Heart right ventricle (tissue), 16 donors: Measurements from ENCODE around the gene ZNF319. TPM values are rescaled to one million over a fixed set of nuclear protein-coding genes. Genes with fewer than 3 reads are reported as not detected.

Source experiments
- ATAC-seq, 8 donors: fragments of 200-7000 bp; cut with Tn5 transposase; one replicate each; pipeline ENCODE4 v1.9.1; 2020; ENCODE audit warnings: mild to moderate bottlenecking in 8 of 8, moderate library complexity in 8 of 8, moderate number of reproducible peaks in 1 of 8
- DNase-seq, 2 donors: peaks; one replicate each; pipeline ENCODE4 v3.0.0-alpha.2; 2020
- H3K27ac ChIP-seq, 10 donors: fragments of 200-600 bp; sonication (generic) in 2 of 10; one replicate each; pipeline versions ENCODE4 v1.5.0 to v1.8.0; 2020 to 2022; ENCODE audit warnings: mild to moderate bottlenecking in 3 of 10
- H3K27me3 ChIP-seq, 7 donors: fragments of 200-600 bp; one replicate each; pipeline ENCODE4 v1.8.0; 2021 to 2022; ENCODE audit warnings: mild to moderate bottlenecking in 2 of 7
- H3K36me3 ChIP-seq, 9 donors: fragments of 200-600 bp; sonication (generic) in 1 of 9; one replicate each; pipeline versions ENCODE4 v1.5.0 to v1.8.0; 2020 to 2022; ENCODE audit warnings: mild to moderate bottlenecking in 2 of 9
- H3K4me1 ChIP-seq, 9 donors: fragments of 200-600 bp; sonication (generic) in 1 of 9; one replicate each; pipeline versions ENCODE4 v1.5.0 to v1.8.0; 2020 to 2022; ENCODE audit warnings: mild to moderate bottlenecking in 4 of 9
- H3K4me3 ChIP-seq, 10 donors: fragments of 200-600 bp; sonication (generic) in 2 of 10; one replicate each; pipeline versions ENCODE4 v1.5.0 to v1.8.0; 2020 to 2022; ENCODE audit warnings: mild to moderate bottlenecking in 7 of 10, moderate library complexity in 2 of 10
- H3K9me3 ChIP-seq, 11 donors: fragments of 200-600 bp in 10 of 11; sonication (generic) in 2 of 11; one replicate each; pipeline versions ENCODE4 v1.5.0 to v1.8.0; 2013 to 2022; ENCODE audit warnings: mild to moderate bottlenecking in 2 of 11, control low read depth in 1 of 11, moderate library complexity in 1 of 11
- CTCF ChIP-seq, 9 donors: fragments of 200-600 bp; sonication (generic) in 2 of 9; IDR thresholded peaks; one replicate each; pipeline versions ENCODE4 v1.5.0 to v1.8.0; 2021 to 2022; ENCODE audit warnings: antibody characterized with exemption in 9 of 9, mild to moderate bottlenecking in 5 of 9, moderate library complexity in 1 of 9
- WGBS, 2 donors: extraction: QIAGEN DNeasy Blood & Tissue Kit; methylation state at CpG; one replicate each; pipeline ENCODE4 v1.1.7; 2013; ENCODE audit warnings: inconsistent platforms in 1 of 2; 5-methylcytosine and 5-hydroxymethylcytosine counted together
- intact Hi-C, 10 donors: fragments of 100-400 bp; cut with DNase I; formaldehyde crosslinking; loops; one replicate each; pipeline versions ENCODE4 v1.11.1 to v1.14.2; 2022
- polyA plus RNA-seq, 2 donors: library from polyadenylated mRNA; stranded (reverse); fragments of 200-250 nt; gene quantifications; one replicate each; pipeline ENCODE4 v1.2.3, GENCODE V29; 2013
- total RNA-seq, 10 donors: library from RNA; stranded (reverse); fragmentation: NEBNext Ultra II Directional in 3 of 10; extraction: Animal tissue kit (Norgen Biotek cat#: 25700) in 3 of 10; gene quantifications; one replicate each; pipeline versions ENCODE4 v1.2.1 to v1.2.4, GENCODE V29; 2021 to 2023
- donor health status: Arrhythmogenic right ventricular cardiomyopathy.
- donor health status: ischemic (EF 13 %, LVEDD 7.1; RV severe dilation, severe dysfunction).
- donor health status: healthy with polysubstance abuse.
- donor health status: DM: no; HTN: yes; CAD: no.
- donor health status: DM: no; HTN: no; CAD: no.
- donor health status: ischemic (EF 25% LVEDD 6.9; RV normal size, moderate dysfunction).
- donor health status: ischemic (EF 25% LVEDD 5.7; RV mildly dilated, moderate dysfunction).
- donor health status: healthy.
- donor health status: DM: yes; HTN: yes; CAD: no.
- donor health status: Ischemic cardiomyopathy.
- donor health status: ischemic (EF 35%, LVEDD 5.7; RV mildly dilated, moderate dysfunction).
- donor health status: nonischemic (EF 11% LVEDD 7.7; RV severe dilation, severe dysfunction).
- donor health status: DM: yes; HTN: yes; CAD: no.
- donor health status: PGD.
- donor health status: ischemic (EF 29% LVEDD 5.4; RV normal size, mild dysfunction).
- donor health status: nonischemic (EF 23%, LVEDD 6.1; RV moderate dilation, normal function).

ZNF319 gene
- total and polyA plus RNA-seq, 12 donors = 3.5 to 11.3 (median 7.5) TPM

- ATAC-seq = no peak
- 66 to 67% methylated on average over 6 of the region's 6 CpGs for WGBS, 2 donors
- H3K4me3 ChIP-seq = no peak overlapping the region
- no peaks in the 10 kb centered on the region for H3K36me3 ChIP-seq
- no peaks in the 10 kb centered on the region for H3K4me1 ChIP-seq
- H3K27me3 ChIP-seq = no peaks in the 10 kb centered on the region
- H3K27ac ChIP-seq = no peak overlapping the region
- no peaks in the 10 kb centered on the region for H3K9me3 ChIP-seq
- intact Hi-C loops = no loop called here
- no peak for TF ChIP-seq CTCF (IDR thresholded peaks at IDR 0.05)
- no peak for DNase-seq
These were observed 41.9 kb downstream of the ZNF319 start for GRCh38 chr16:57958544-57958943.

- H3K4me3 ChIP-seq = no peak overlapping the region
- no peak for DNase-seq
- H3K27ac ChIP-seq = no peak overlapping the region
- H3K27me3 ChIP-seq = no peaks in the 10 kb centered on the region
- 81 to 84% methylated on average over 8 of the region's 8 CpGs for WGBS, 2 donors
- intact Hi-C loops = no loop called here
- no peaks in the 10 kb centered on the region for H3K9me3 ChIP-seq
- no peak for ATAC-seq
- H3K4me1 ChIP-seq = no peaks in the 10 kb centered on the region
- TF ChIP-seq CTCF (IDR thresholded peaks at IDR 0.05) = no peak
- H3K36me3 ChIP-seq = no peaks in the 10 kb centered on the region
These were observed 42.6 kb downstream of the ZNF319 start for GRCh38 chr16:57957673-57958392.

GRCh38 chr16:57956924-57957672 is 43.4 kb downstream of the ZNF319 start:
- H3K9me3 ChIP-seq = no peaks in the 10 kb centered on the region
- H3K27me3 ChIP-seq = peaks cover 0 to under 1% (median 0%) of the 10 kb centered on the region in 7 donors
- no peak overlapping the region for H3K4me3 ChIP-seq
- no peaks in the 10 kb centered on the region for H3K4me1 ChIP-seq
- TF ChIP-seq CTCF (IDR thresholded peaks at IDR 0.05) = no peak
- 73 to 81% methylated on average over 8 of the region's 8 CpGs for WGBS, 2 donors
- no peak for DNase-seq
- H3K36me3 ChIP-seq = no peaks in the 10 kb centered on the region
- ATAC-seq = no peak
- no peak overlapping the region for H3K27ac ChIP-seq
- intact Hi-C loops = no loop called here

- WGBS, 2 donors = 81 to 87% methylated on average over 8 of the region's 8 CpGs
- no peak for ATAC-seq
- intact Hi-C loops = no loop called here
- DNase-seq = no peak
- H3K9me3 ChIP-seq = no peaks in the 10 kb centered on the region
- no peak overlapping the region for H3K4me3 ChIP-seq
- no peak overlapping the region for H3K27ac ChIP-seq
- no peak for TF ChIP-seq CTCF (IDR thresholded peaks at IDR 0.05)
- H3K4me1 ChIP-seq = no peaks in the 10 kb centered on the region
- H3K27me3 ChIP-seq = peaks cover 0 to 7% (median 0%) of the 10 kb centered on the region in 7 donors
- H3K36me3 ChIP-seq = no peaks in the 10 kb centered on the region
These were observed 44.1 kb downstream of the ZNF319 start for GRCh38 chr16:57956270-57956808.
